Endodermal cell (in vitro differentiated cells): ENCODE measurements around the gene HECTD2. TPM values are rescaled to one million over a fixed set of nuclear protein-coding genes. Genes with fewer than 3 reads are reported as not detected.

ENCODE experiments used
- DNase-seq: peaks from one replicate; pipeline ENCODE4 v3.0.0-alpha.2; 2017
- H3K27ac ChIP-seq: 2 replicates; pipeline ENCODE4 v1.5.1; 2013; ENCODE audit warnings: mild to moderate bottlenecking, low read depth, low read length, moderate library complexity
- H3K27me3 ChIP-seq: 2 replicates; pipeline ENCODE4 v1.6.1; 2013; ENCODE audit warnings: mild to moderate bottlenecking, low read length, moderate library complexity; ENCODE audit not compliant: insufficient read depth, control insufficient read depth, poor library complexity, severe bottlenecking
- H3K36me3 ChIP-seq: 2 replicates; pipeline ENCODE4 v1.7.0; 2013; ENCODE audit warnings: mild to moderate bottlenecking, low read length, moderate library complexity; ENCODE audit not compliant: control insufficient read depth, insufficient read depth
- H3K4me1 ChIP-seq: one replicate; pipeline ENCODE4 v1.7.0; 2013; ENCODE audit warnings: low read length; ENCODE audit not compliant: control insufficient read depth, insufficient read depth
- H3K4me3 ChIP-seq: 2 replicates; pipeline ENCODE4 v1.5.1; 2013; ENCODE audit warnings: mild to moderate bottlenecking, low read length, moderate library complexity
- H3K9ac ChIP-seq: 2 replicates; pipeline ENCODE4 v1.6.1; 2013; ENCODE audit warnings: mild to moderate bottlenecking, low read length, moderate library complexity; ENCODE audit not compliant: poor library complexity, severe bottlenecking; ENCODE audit errors: extremely low read depth
- H3K9me3 ChIP-seq: 2 replicates; pipeline ENCODE4 v1.6.1; 2013; ENCODE audit warnings: mild to moderate bottlenecking, low read length, moderate library complexity; ENCODE audit not compliant: control insufficient read depth
- H3K27ac Mint-ChIP-seq: 2 replicates; pipeline ENCODE4 v1.8.0; 2020; ENCODE audit warnings: mixed read lengths
- H3K27me3 Mint-ChIP-seq: 2 replicates; pipeline ENCODE4 v1.8.0; 2021; ENCODE audit warnings: mild to moderate bottlenecking, mixed read lengths; ENCODE audit not compliant: insufficient read depth
- H3K36me3 Mint-ChIP-seq: 2 replicates; pipeline ENCODE4 v1.8.0; 2020; ENCODE audit warnings: low read depth, mixed read lengths
- H3K4me1 Mint-ChIP-seq: 2 replicates; pipeline ENCODE4 v1.8.0; 2020; ENCODE audit warnings: mixed read lengths
- H3K4me3 Mint-ChIP-seq: 2 replicates; pipeline ENCODE4 v1.8.0; 2020; ENCODE audit warnings: mild to moderate bottlenecking, moderate library complexity, mixed read lengths
- H3K9me3 Mint-ChIP-seq: 2 replicates; pipeline ENCODE4 v1.8.0; 2020; ENCODE audit warnings: mild to moderate bottlenecking, mixed read lengths
- CTCF ChIP-seq: fragments of 200-600 bp; sonication (generic); conservative IDR thresholded peaks from 2 replicates; pipeline ENCODE4 v1.5.0; 2021; ENCODE audit warnings: antibody characterized with exemption, mild to moderate bottlenecking
- WGBS, 2 experiments: methylation state at CpG; one replicate each; pipeline versions ENCODE4 v1.1.5 to v1.1.7; 2013; ENCODE audit warnings: missing lambda C conversion rate in 2 of 2, mixed read lengths in 1 of 2; ENCODE audit not compliant: insufficient coverage in 1 of 2, insufficient read length in 1 of 2; 5-methylcytosine and 5-hydroxymethylcytosine counted together
- total RNA-seq, 2 donors: library from RNA; stranded (reverse); fragmentation: NEBNext Ultra II Directional in 1 of 2; extraction: Animal tissue kit (Norgen Biotek cat#: 25700) in 1 of 2; gene quantifications; 2 replicates in 1 of 2; 3 replicates in 1 of 2; pipeline ENCODE4 v1.2.1, GENCODE V29; 2021

The HECTD2 gene
- total RNA-seq, 2 donors from 2014 or later, result 8.8 to 13.4 TPM

GRCh38 chr10:91465261-91465660, 55.1 kb downstream of the HECTD2 start:
- no peaks in the 10 kb centered on the region for H3K27me3 Mint-ChIP-seq
- WGBS, 2 experiments, result 100% methylated on average over 1 of the region's 1 CpG; no CpG with 5 or more reads in 1 of the 2 experiments
- peaks cover 58% of the 10 kb centered on the region for H3K36me3 Mint-ChIP-seq

DNA sequence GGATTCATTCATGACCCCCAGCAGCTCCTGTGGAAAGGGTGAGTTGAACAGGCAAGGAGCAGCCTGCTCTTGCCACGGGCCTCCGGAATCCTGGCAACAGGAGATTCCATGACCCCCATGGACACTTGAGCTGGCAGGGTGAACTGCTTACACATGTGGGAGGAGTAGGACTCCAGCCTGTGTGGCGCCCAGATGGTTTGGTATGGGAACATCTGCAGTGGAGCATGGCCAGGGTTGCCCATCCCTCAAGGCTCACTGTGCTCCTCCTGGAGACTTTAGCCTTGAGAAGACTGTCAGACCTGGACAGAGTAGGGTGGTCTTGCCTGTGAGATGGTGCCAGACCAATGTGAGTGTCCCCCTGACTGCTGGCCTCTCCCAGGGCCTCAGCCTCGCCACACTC, 57.0 kb downstream of the HECTD2 start:
- Histone ChIP-seq H3K4me1 (no peaks in the 10 kb centered on the region), H3K4me3 (no peak overlapping the region), H3K27ac (no peak overlapping the region), H3K9ac (no peak overlapping the region), H3K9me3 (peaks cover 12% of the 10 kb centered on the region), H3K36me3 (peaks cover 27% of the 10 kb centered on the region), H3K27me3 (no peaks in the 10 kb centered on the region)
- no peak for DNase-seq
- Mint-ChIP-seq H3K27me3 (no peaks in the 10 kb centered on the region), H3K27ac (no peak overlapping the region), H3K4me1 (no peaks in the 10 kb centered on the region), H3K4me3 (no peak overlapping the region), H3K36me3 (peaks cover 54% of the 10 kb centered on the region), H3K9me3 (peaks cover 44% of the 10 kb centered on the region)
- TF ChIP-seq CTCF, result no peak
- 91 to 100% methylated on average over 2 to 4 of the region's 4 CpGs for WGBS, 2 experiments

More at GRCh38 chr10:91465261-91465660, 55.1 kb downstream of the HECTD2 start:
- Histone ChIP-seq H3K9me3 (peaks cover 12% of the 10 kb centered on the region), H3K27me3 (no peaks in the 10 kb centered on the region), H3K4me1 (no peaks in the 10 kb centered on the region), H3K36me3 (peaks cover 27% of the 10 kb centered on the region), H3K27ac (no peak overlapping the region), H3K4me3 (no peak overlapping the region), H3K9ac (no peak overlapping the region)
- no peak for DNase-seq
- Mint-ChIP-seq H3K4me1 (no peaks in the 10 kb centered on the region), H3K4me3 (no peak overlapping the region), H3K9me3 (peaks cover 39% of the 10 kb centered on the region), H3K27ac (no peak overlapping the region)
- no peak for TF ChIP-seq CTCF

DNA sequence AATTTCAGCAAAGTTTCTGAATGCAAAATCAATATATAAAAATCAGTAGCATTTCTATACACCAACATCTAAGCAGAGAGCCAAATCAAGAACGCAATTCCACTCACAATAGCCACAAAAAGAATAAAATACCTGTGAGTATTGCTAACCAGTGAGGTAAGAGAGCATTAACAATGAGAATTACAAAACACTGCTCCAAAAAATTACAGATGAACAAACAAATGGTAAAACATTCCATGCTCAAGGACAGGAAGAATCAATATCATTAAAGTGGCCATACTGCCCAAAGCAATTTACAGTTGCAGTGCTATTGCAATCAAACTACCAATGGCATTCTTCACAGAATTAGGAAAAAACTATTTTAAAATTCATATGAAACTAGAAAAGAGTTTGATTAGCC, 61.5 kb downstream of the HECTD2 start:
- no CpG with 5 or more reads among the region's 1 CpG for WGBS, 2 experiments
- H3K27ac Mint-ChIP-seq, result no peak overlapping the region
- Histone ChIP-seq H3K27ac (no peak overlapping the region), H3K36me3 (peaks cover 5% of the 10 kb centered on the region), H3K9ac (no peak overlapping the region), H3K9me3 (peaks cover 12% of the 10 kb centered on the region), H3K4me1 (no peaks in the 10 kb centered on the region), H3K4me3 (no peak overlapping the region), H3K27me3 (no peaks in the 10 kb centered on the region)
- no peak for DNase-seq
- H3K36me3 Mint-ChIP-seq, result peaks cover 21% of the 10 kb centered on the region
- peaks cover 37% of the 10 kb centered on the region for H3K9me3 Mint-ChIP-seq
- TF ChIP-seq CTCF, result no peak
- H3K4me1 Mint-ChIP-seq, result no peaks in the 10 kb centered on the region
- no peak overlapping the region for H3K4me3 Mint-ChIP-seq
- no peaks in the 10 kb centered on the region for H3K27me3 Mint-ChIP-seq
